Neural cell (in vitro differentiated cells): Measurements from ENCODE around the gene RNF217. TPM values are rescaled to one million over a fixed set of nuclear protein-coding genes. Genes with fewer than 3 reads are reported as not detected.

Experiments
- H2AFZ ChIP-seq: fragments of 200-600, 300-800 bp; sonication (generic), shearing (Covaris generic); 2 replicates; pipeline ENCODE4 v1.6.0; 2014; ENCODE audit warnings: low read depth, mild to moderate bottlenecking, antibody characterized with exemption, low read length, moderate library complexity
- H3F3A ChIP-seq: fragments of 200-600 bp; shearing (Covaris generic); 2 replicates; pipeline ENCODE4 v1.6.1; 2016; ENCODE audit warnings: mild to moderate bottlenecking, moderate library complexity, mixed read lengths, antibody characterized with exemption, low read length; ENCODE audit not compliant: insufficient read depth, poor library complexity, severe bottlenecking
- H3K27ac ChIP-seq: fragments of 200-600, 300-800 bp; sonication (generic), shearing (Covaris generic); 2 replicates; pipeline ENCODE4 v1.5.1; 2014; ENCODE audit warnings: mild to moderate bottlenecking, low read length, moderate library complexity
- H3K27me3 ChIP-seq: fragments of 300-800, 200-600 bp; sonication (generic), shearing (Covaris generic); 2 replicates; pipeline ENCODE4 v1.6.0; 2014; ENCODE audit warnings: mild to moderate bottlenecking, low read depth, low read length, moderate library complexity; ENCODE audit not compliant: insufficient read depth
- H3K36me3 ChIP-seq: fragments of 300-800, 200-600 bp; sonication (generic), shearing (Covaris generic); 2 replicates; pipeline ENCODE4 v1.5.1; 2014; ENCODE audit warnings: mild to moderate bottlenecking, antibody characterized with exemption, low read length, moderate library complexity; ENCODE audit not compliant: insufficient read depth
- H3K4me2 ChIP-seq: fragments of 300-800, 200-600 bp; sonication (generic), shearing (Covaris generic); 2 replicates; pipeline ENCODE4 v1.6.0; 2014; ENCODE audit warnings: mild to moderate bottlenecking, low read length
- H3K4me3 ChIP-seq: fragments of 300-800, 200-600 bp; sonication (generic), shearing (Covaris generic); 2 replicates; pipeline ENCODE4 v1.5.1; 2014; ENCODE audit warnings: mild to moderate bottlenecking, low read length, moderate library complexity
- H3K79me2 ChIP-seq: fragments of 200-600 bp; shearing (Covaris generic); replicated peaks from 2 replicates; pipeline ENCODE4 v1.6.0; 2014; ENCODE audit warnings: mild to moderate bottlenecking, low read length, moderate library complexity; ENCODE audit not compliant: insufficient read depth
- H3K9ac ChIP-seq: fragments of 300-800, 200-600 bp; sonication (generic), shearing (Covaris generic); 2 replicates; pipeline ENCODE4 v1.6.1; 2016; ENCODE audit warnings: mild to moderate bottlenecking, low read length, mixed read lengths
- H3K9me2 ChIP-seq: fragments of 200-600 bp; shearing (Covaris generic); 2 replicates; pipeline ENCODE4 v1.6.1; 2016; ENCODE audit warnings: mild to moderate bottlenecking, low read length, mixed read lengths; ENCODE audit not compliant: insufficient read depth
- H3K9me3 ChIP-seq: fragments of 200-600, 300-800 bp; sonication (generic), shearing (Covaris generic); 2 replicates; pipeline ENCODE4 v1.6.1; 2016; ENCODE audit warnings: mild to moderate bottlenecking, mixed run types, low read length, moderate library complexity, mixed read lengths
- H4K20me1 ChIP-seq: fragments of 200-600 bp; shearing (Covaris generic); 2 replicates; pipeline ENCODE4 v1.6.1; 2016; ENCODE audit warnings: mild to moderate bottlenecking, mixed run types; ENCODE audit not compliant: insufficient read depth
- EP300 ChIP-seq: fragments of 450-650 bp; conservative IDR thresholded peaks from 2 replicates; pipeline ENCODE4 v1.6.1; 2014; ENCODE audit warnings: antibody characterized with exemption, mild to moderate bottlenecking, moderate library complexity; ENCODE audit not compliant: poor library complexity, severe bottlenecking
- EZH2 ChIP-seq: fragments of 200-600, 300-800 bp; shearing (Covaris generic), sonication (generic); IDR thresholded peaks from 2 replicates; pipeline ENCODE4 v1.6.1; 2014; ENCODE audit warnings: antibody characterized with exemption, low read length, borderline replicate concordance, mild to moderate bottlenecking; ENCODE audit not compliant: insufficient read depth, poor library complexity, severe bottlenecking
- MXI1 ChIP-seq: fragments of 450-650 bp; conservative IDR thresholded peaks from 2 replicates; pipeline ENCODE4 v1.6.1; 2014; ENCODE audit warnings: antibody characterized with exemption, mild to moderate bottlenecking; ENCODE audit not compliant: poor library complexity, severe bottlenecking
- POLR2AphosphoS5 ChIP-seq: IDR thresholded peaks from 2 replicates; pipeline ENCODE4 v1.6.1; 2012
- RAD21 ChIP-seq: fragments of 450-650 bp; conservative IDR thresholded peaks from 2 replicates; pipeline ENCODE4 v1.6.1; 2014; ENCODE audit warnings: antibody characterized with exemption, mild to moderate bottlenecking, moderate library complexity
- SMC3 ChIP-seq: fragments of 450-650 bp; conservative IDR thresholded peaks from 2 replicates; pipeline ENCODE4 v1.6.1; 2014; ENCODE audit warnings: antibody characterized with exemption, mild to moderate bottlenecking, moderate library complexity; ENCODE audit not compliant: poor library complexity
- TAF1 ChIP-seq: IDR thresholded peaks from 2 replicates; pipeline ENCODE4 v1.6.1; 2012; ENCODE audit warnings: low read depth
- polyA plus RNA-seq: library from polyadenylated mRNA; depleted of rRNA; stranded (reverse); fragments of >200 nt; gene quantifications from 2 replicates; pipeline ENCODE4 v1.2.3, GENCODE V29; 2014
- TF ChIP-seq, protein P1 (sequence below): IDR thresholded peaks from 2 replicates; pipeline ENCODE4 v1.6.1; 2012; ENCODE audit warnings: borderline replicate concordance
- TF ChIP-seq, protein P2 (sequence below): fragments of 450-650 bp; IDR thresholded peaks from 2 replicates; pipeline ENCODE4 v1.5.1; 2014; ENCODE audit warnings: antibody characterized with exemption, mild to moderate bottlenecking, moderate library complexity; ENCODE audit not compliant: poor library complexity, severe bottlenecking

RNF217 gene
- polyA plus RNA-seq, 1 donor from 2014 or later, result 10.2 TPM

DNA sequence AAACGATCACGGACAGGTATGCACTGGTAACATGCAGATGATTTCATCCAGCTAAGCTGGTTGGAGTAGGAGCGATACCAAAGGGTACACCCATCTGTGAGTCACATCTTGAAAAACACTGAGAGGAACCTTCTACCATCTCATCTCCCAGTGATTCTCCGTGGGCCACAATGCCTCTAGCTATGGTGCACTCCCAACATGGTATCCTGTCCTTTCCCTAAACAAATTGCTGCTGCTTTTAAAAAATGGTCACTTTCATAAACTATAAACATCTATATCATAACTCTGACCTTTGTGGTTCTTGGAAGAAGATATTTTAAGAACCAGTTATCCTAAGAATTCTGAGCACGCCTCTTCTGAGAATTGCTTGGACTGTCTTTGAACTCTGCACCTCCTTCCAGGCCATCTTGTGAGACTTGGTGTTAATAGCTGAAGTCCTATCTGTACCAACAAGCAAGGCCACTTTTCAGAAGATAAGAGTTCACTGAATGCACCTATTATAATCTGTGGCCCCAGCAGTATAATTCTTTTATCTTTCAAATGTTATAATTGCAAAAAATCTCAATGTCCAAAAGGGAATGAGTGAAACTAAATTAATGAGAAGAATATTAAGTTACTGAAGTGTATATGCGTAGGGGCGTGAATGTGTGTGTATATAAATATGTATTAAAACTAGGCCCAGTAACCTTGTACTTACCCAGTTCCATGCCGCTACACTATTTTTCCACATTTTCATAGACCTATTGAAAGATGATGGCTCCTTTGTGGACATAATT lies 120.9 kb downstream of the RNF217 start:
- Histone ChIP-seq H4K20me1 (no peaks in the 10 kb centered on the region), H3K36me3 (no peaks in the 10 kb centered on the region), H3K27me3 (no peaks in the 10 kb centered on the region), H3K27ac (no peak overlapping the region), H3K4me3 (no peak overlapping the region), H3K79me2 (no peaks in the 10 kb centered on the region), H3K9me2 (no peaks in the 10 kb centered on the region), H3K9ac (no peak overlapping the region), H2AFZ (no peak overlapping the region), H3K4me2 (no peak overlapping the region), H3F3A (no peaks in the 10 kb centered on the region), H3K9me3 (no peaks in the 10 kb centered on the region)
- TF ChIP-seq EP300 (no peak), SMC3 (no peak), MXI1 (no peak), TAF1 (no peak), POLR2AphosphoS5 (no peak), EZH2 (no peak), RAD21 (no peak)
- TF ChIP-seq, protein P1, sequence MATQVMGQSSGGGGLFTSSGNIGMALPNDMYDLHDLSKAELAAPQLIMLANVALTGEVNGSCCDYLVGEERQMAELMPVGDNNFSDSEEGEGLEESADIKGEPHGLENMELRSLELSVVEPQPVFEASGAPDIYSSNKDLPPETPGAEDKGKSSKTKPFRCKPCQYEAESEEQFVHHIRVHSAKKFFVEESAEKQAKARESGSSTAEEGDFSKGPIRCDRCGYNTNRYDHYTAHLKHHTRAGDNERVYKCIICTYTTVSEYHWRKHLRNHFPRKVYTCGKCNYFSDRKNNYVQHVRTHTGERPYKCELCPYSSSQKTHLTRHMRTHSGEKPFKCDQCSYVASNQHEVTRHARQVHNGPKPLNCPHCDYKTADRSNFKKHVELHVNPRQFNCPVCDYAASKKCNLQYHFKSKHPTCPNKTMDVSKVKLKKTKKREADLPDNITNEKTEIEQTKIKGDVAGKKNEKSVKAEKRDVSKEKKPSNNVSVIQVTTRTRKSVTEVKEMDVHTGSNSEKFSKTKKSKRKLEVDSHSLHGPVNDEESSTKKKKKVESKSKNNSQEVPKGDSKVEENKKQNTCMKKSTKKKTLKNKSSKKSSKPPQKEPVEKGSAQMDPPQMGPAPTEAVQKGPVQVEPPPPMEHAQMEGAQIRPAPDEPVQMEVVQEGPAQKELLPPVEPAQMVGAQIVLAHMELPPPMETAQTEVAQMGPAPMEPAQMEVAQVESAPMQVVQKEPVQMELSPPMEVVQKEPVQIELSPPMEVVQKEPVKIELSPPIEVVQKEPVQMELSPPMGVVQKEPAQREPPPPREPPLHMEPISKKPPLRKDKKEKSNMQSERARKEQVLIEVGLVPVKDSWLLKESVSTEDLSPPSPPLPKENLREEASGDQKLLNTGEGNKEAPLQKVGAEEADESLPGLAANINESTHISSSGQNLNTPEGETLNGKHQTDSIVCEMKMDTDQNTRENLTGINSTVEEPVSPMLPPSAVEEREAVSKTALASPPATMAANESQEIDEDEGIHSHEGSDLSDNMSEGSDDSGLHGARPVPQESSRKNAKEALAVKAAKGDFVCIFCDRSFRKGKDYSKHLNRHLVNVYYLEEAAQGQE, result no peak
- TF ChIP-seq, protein P2, sequence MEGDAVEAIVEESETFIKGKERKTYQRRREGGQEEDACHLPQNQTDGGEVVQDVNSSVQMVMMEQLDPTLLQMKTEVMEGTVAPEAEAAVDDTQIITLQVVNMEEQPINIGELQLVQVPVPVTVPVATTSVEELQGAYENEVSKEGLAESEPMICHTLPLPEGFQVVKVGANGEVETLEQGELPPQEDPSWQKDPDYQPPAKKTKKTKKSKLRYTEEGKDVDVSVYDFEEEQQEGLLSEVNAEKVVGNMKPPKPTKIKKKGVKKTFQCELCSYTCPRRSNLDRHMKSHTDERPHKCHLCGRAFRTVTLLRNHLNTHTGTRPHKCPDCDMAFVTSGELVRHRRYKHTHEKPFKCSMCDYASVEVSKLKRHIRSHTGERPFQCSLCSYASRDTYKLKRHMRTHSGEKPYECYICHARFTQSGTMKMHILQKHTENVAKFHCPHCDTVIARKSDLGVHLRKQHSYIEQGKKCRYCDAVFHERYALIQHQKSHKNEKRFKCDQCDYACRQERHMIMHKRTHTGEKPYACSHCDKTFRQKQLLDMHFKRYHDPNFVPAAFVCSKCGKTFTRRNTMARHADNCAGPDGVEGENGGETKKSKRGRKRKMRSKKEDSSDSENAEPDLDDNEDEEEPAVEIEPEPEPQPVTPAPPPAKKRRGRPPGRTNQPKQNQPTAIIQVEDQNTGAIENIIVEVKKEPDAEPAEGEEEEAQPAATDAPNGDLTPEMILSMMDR, result no peak

DNA sequence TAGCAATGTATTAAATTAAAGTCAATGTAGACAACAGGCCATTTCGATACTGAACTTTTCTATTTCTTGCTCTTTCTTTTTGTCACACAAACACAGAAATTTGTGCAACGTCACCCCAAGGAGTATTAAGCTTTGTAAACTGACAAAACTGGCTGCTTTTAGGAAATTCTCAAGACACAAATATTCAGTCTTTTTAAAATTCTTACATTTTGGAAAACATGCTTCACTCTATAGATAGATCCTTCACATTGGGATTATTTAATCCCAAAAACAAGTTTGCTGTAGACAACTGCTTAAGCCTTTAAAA lies 121.4 kb downstream of the RNF217 start:
- Histone ChIP-seq H2AFZ (no peak overlapping the region), H3K4me3 (no peak overlapping the region), H3K9me3 (no peaks in the 10 kb centered on the region), H3K27me3 (no peaks in the 10 kb centered on the region), H3K27ac (no peak overlapping the region), H3K79me2 (no peaks in the 10 kb centered on the region), H3F3A (no peaks in the 10 kb centered on the region), H3K4me2 (no peak overlapping the region), H3K36me3 (no peaks in the 10 kb centered on the region), H3K9ac (no peak overlapping the region), H4K20me1 (no peaks in the 10 kb centered on the region), H3K9me2 (no peaks in the 10 kb centered on the region)
- TF ChIP-seq SMC3 (no peak), RAD21 (no peak), MXI1 (no peak)
- TF ChIP-seq, protein P1, result no peak
